Hindlimb muscle (tissue), 1 donor: ENCODE results near the gene CABCOCO1. TPM values are rescaled to one million over a fixed set of nuclear protein-coding genes. Genes with fewer than 3 reads are reported as not detected.
"Not testable (repeated sequence)": the region's sequence is repeated elsewhere in the genome, so short reads cannot be mapped to it uniquely, and the experiment has no call there.

Source experiments
- DNase-seq: peaks from one replicate; pipeline ENCODE4 v3.0.0-alpha.2; 2013
- polyA plus RNA-seq: library from polyadenylated mRNA; unstranded; fragments of 120-200 nt; gene quantifications from one replicate; pipeline ENCODE4 v1.2.1, GENCODE V29; 2013; ENCODE audit not compliant: insufficient read length

CABCOCO1 gene
- polyA plus RNA-seq, 1 donor, result 0.53 TPM

GRCh38 chr10:61643316-61643751 lies 19.4 kb upstream of the CABCOCO1 start:
- DNase-seq, result peak; percentile 78

- DNase-seq, result no peak
Observed at GRCh38 chr10:61653699-61654098, 9.0 kb upstream of the CABCOCO1 start.

- no peak for DNase-seq
Observed at GRCh38 chr10:61655335-61655851, 7.3 kb upstream of the CABCOCO1 start.

- DNase-seq, result no peak
Observed at GRCh38 chr10:61663466-61663865, 737 bp downstream of the CABCOCO1 start.

GRCh38 chr10:61664985-61665384 lies 2.3 kb downstream of the CABCOCO1 start:
- no peak for DNase-seq

GRCh38 chr10:61669161-61669725 lies 6.5 kb downstream of the CABCOCO1 start:
- DNase-seq, result no peak

GRCh38 chr10:61669849-61670248 lies 7.1 kb downstream of the CABCOCO1 start:
- DNase-seq, result no peak

- DNase-seq, result no peak
Observed at GRCh38 chr10:61673360-61673759, 10.6 kb downstream of the CABCOCO1 start.

GRCh38 chr10:61682323-61682722 lies 19.6 kb downstream of the CABCOCO1 start:
- no peak for DNase-seq

- DNase-seq, result no peak
Observed at GRCh38 chr10:61683319-61683718, 20.6 kb downstream of the CABCOCO1 start.

GRCh38 chr10:61684894-61685507 lies 22.3 kb downstream of the CABCOCO1 start:
- DNase-seq, result no peak

- DNase-seq, result peak; percentile 6
Observed at GRCh38 chr10:61688551-61689308, 26.0 kb downstream of the CABCOCO1 start.

- not testable (repeated sequence) for DNase-seq
Observed at GRCh38 chr10:61691667-61692066, 28.9 kb downstream of the CABCOCO1 start.

GRCh38 chr10:61692447-61693010 lies 29.8 kb downstream of the CABCOCO1 start:
- DNase-seq, result no peak

GRCh38 chr10:61698968-61699655 lies 36.4 kb downstream of the CABCOCO1 start:
- no peak for DNase-seq

GRCh38 chr10:61701055-61701705 lies 38.5 kb downstream of the CABCOCO1 start:
- no peak for DNase-seq

- no peak for DNase-seq
Observed at GRCh38 chr10:61701706-61702105, 39.0 kb downstream of the CABCOCO1 start.

- no peak for DNase-seq
Observed at GRCh38 chr10:61702584-61702983, 39.9 kb downstream of the CABCOCO1 start.

- no peak for DNase-seq
Observed at GRCh38 chr10:61705022-61705613, 42.4 kb downstream of the CABCOCO1 start.

- DNase-seq, result no peak
Observed at GRCh38 chr10:61708846-61709245, 46.1 kb downstream of the CABCOCO1 start.

- not testable (repeated sequence) for DNase-seq
Observed at GRCh38 chr10:61712105-61712504, 49.4 kb downstream of the CABCOCO1 start.

- DNase-seq, result not testable (repeated sequence)
Observed at GRCh38 chr10:61719475-61719874, 56.7 kb downstream of the CABCOCO1 start.
